Ovary (tissue), 9 donors: ENCODE data around the gene DAZAP2. TPM values are rescaled to one million over a fixed set of nuclear protein-coding genes. Genes with fewer than 3 reads are reported as not detected.
"Not testable (repeated sequence)": the region's sequence is repeated elsewhere in the genome, so short reads cannot be mapped to it uniquely, and the experiment has no call there.

Experiments
- DNase-seq, 5 donors: peaks; one replicate each; pipeline ENCODE4 v3.0.0-alpha.2; 2019 to 2020
- H3K27ac ChIP-seq, 2 donors: fragments of 200-600 bp; one replicate each; pipeline versions ENCODE4 v1.5.1 to v1.8.0; 2019 to 2022
- H3K27me3 ChIP-seq: fragments of 200-600 bp; one replicate; pipeline ENCODE4 v1.8.0; 2022
- H3K36me3 ChIP-seq: fragments of 200-600 bp; sonication (generic); one replicate; pipeline ENCODE4 v1.5.1; 2019
- H3K4me1 ChIP-seq: one replicate; pipeline ENCODE4 v1.8.1; 2013; ENCODE audit warnings: mild to moderate bottlenecking, moderate library complexity; ENCODE audit not compliant: insufficient read depth
- H3K4me3 ChIP-seq: fragments of 200-600 bp; sonication (generic); one replicate; pipeline ENCODE4 v1.5.1; 2017
- H3K9me3 ChIP-seq, 2 donors: fragments of 200-600 bp in 1 of 2; sonication (generic) in 1 of 2; one replicate each; pipeline versions ENCODE4 v1.5.1 to v1.8.1; 2013 to 2019; ENCODE audit warnings: mild to moderate bottlenecking in 1 of 2, moderate library complexity in 1 of 2
- CTCF ChIP-seq, 3 donors: fragments of 450-650 bp in 2 of 3; fragments of 200-600 bp in 1 of 3; IDR thresholded peaks; one replicate each; pipeline versions ENCODE4 v1.5.1 to v1.8.0; 2016 to 2022; ENCODE audit warnings: antibody characterized with exemption in 3 of 3, mild to moderate bottlenecking in 1 of 3
- EP300 ChIP-seq: sonication (generic); formaldehyde crosslinking; IDR thresholded peaks from one replicate; pipeline ENCODE4 v1.6.1; 2017; ENCODE audit warnings: antibody characterized with exemption
- POLR2A ChIP-seq: fragments of 450-650 bp; IDR thresholded peaks from one replicate; pipeline ENCODE4 v1.6.1; 2017; ENCODE audit warnings: antibody characterized with exemption, mild to moderate bottlenecking, moderate library complexity
- WGBS, 3 donors: extraction: QIAGEN DNeasy Blood & Tissue Kit in 1 of 3; methylation state at CpG; one replicate each; pipeline versions ENCODE4 v1.1.5 to v1.1.7; 2013 to 2017; 5-methylcytosine and 5-hydroxymethylcytosine counted together
- intact Hi-C, 4 donors: fragments of 100-400 bp; cut with DNase I; formaldehyde crosslinking; loops; one replicate each; pipeline versions ENCODE4 v1.11.0 to v1.15.1; 2022 to 2023
- polyA plus RNA-seq, 2 donors: library from polyadenylated mRNA; stranded (reverse); fragments of 200-250 nt in 1 of 2; fragments of 350-450 nt in 1 of 2; fragmentation: Illumina TruSeq in 1 of 2; extraction: RNeasy Lipid Tissue Mini Kit (QIAGEN cat#74804) in 1 of 2; gene quantifications; one replicate each; pipeline ENCODE4 v1.2.3, GENCODE V29; 2013 to 2014
- total RNA-seq, 7 donors: library from RNA; depleted of rRNA in 2 of 7; stranded (reverse); fragments of >200 nt in 2 of 7; fragmentation: NEBNext Ultra II Directional in 3 of 7; extraction: Animal tissue kit (Norgen Biotek cat#: 25700) in 3 of 7; gene quantifications; one replicate each; pipeline versions ENCODE4 v1.1.0 to v1.2.4, GENCODE V29; 2016 to 2023
- donor health status: DM: no; HTN: no; CAD: no; lungs with moderate emphysema.
- donor health status: DM: no; HTN: no; CAD: no.
- donor health status: Bipolar disorder and iron deficiency.
- donor health status: DM: yes; HTN: yes; CAD: no.
- donor health status: DM: no; HTN: no; CAD: no.
- donor health status: DM: yes; HTN: yes; CAD: no.

Gene DAZAP2
- total and polyA plus RNA-seq, 9 donors: 123 to 323 (median 156) TPM

- Histone ChIP-seq H3K4me1 (peaks cover 1% of the 10 kb centered on the region), H3K27me3 (no peaks in the 10 kb centered on the region), H3K4me3 (no peak overlapping the region), H3K27ac (no peak overlapping the region), H3K9me3 (no peaks in the 10 kb centered on the region), H3K36me3 (no peaks in the 10 kb centered on the region)
- DNase-seq: no peak
- TF ChIP-seq CTCF (IDR thresholded peaks at IDR 0.05) (no peak), POLR2A (no peak), EP300 (no peak)
- intact Hi-C loops: no loop called here
- WGBS, 3 donors: 53 to 62% (median 56%) methylated on average over 9 of the region's 9 CpGs
These were observed 32.4 kb downstream of the DAZAP2 start for GRCh38 chr12:51270951-51271518.

GRCh38 chr12:51272810-51273209 lies 34.2 kb downstream of the DAZAP2 start:
- H3K27me3 ChIP-seq, intact Hi-C loops, H3K4me3 ChIP-seq, H3K27ac ChIP-seq, H3K36me3 ChIP-seq, H3K9me3 ChIP-seq, DNase-seq, H3K4me1 ChIP-seq: not testable (repeated sequence)
- 89 to 92% (median 92%) methylated on average over 7 of the region's 7 CpGs for WGBS, 3 donors

- no peak for TF ChIP-seq CTCF (IDR thresholded peaks at IDR 0.05)
- TF ChIP-seq POLR2A: no peak
- TF ChIP-seq EP300: no peak
- H3K4me3 ChIP-seq: no peak overlapping the region
- no peak overlapping the region for H3K27ac ChIP-seq
- DNase-seq: no peak
- H3K4me1 ChIP-seq: peaks cover 1% of the 10 kb centered on the region
- H3K9me3 ChIP-seq: no peaks in the 10 kb centered on the region
- 59 to 74% (median 62%) methylated on average over 1 of the region's 1 CpG for WGBS, 3 donors
- no peaks in the 10 kb centered on the region for H3K36me3 ChIP-seq
- intact Hi-C loops: no loop called here
- no peaks in the 10 kb centered on the region for H3K27me3 ChIP-seq
These were observed 36.5 kb downstream of the DAZAP2 start for GRCh38 chr12:51275088-51275487.

GRCh38 chr12:51281202-51281924 lies 42.7 kb downstream of the DAZAP2 start:
- Histone ChIP-seq H3K9me3 (no peaks in the 10 kb centered on the region), H3K4me3 (no peak overlapping the region), H3K27me3 (no peaks in the 10 kb centered on the region), H3K36me3 (no peaks in the 10 kb centered on the region), H3K27ac (no peak overlapping the region), H3K4me1 (no peaks in the 10 kb centered on the region)
- DNase-seq: no peak
- TF ChIP-seq POLR2A (no peak), EP300 (no peak), CTCF (IDR thresholded peaks at IDR 0.05) (no peak)
- intact Hi-C loops: no loop called here
- WGBS, 3 donors: 75 to 85% (median 85%) methylated on average over 4 of the region's 4 CpGs

- Histone ChIP-seq H3K9me3 (no peaks in the 10 kb centered on the region), H3K36me3 (no peaks in the 10 kb centered on the region), H3K4me3 (no peak overlapping the region), H3K27me3 (no peaks in the 10 kb centered on the region), H3K4me1 (no peaks in the 10 kb centered on the region), H3K27ac (no peak overlapping the region)
- DNase-seq: no peak
- intact Hi-C loops: no loop called here
- WGBS, 3 donors: 43 to 62% (median 48%) methylated on average over 1 of the region's 1 CpG
- TF ChIP-seq EP300 (no peak), POLR2A (no peak), CTCF (IDR thresholded peaks at IDR 0.05) (no peak)
These were observed 47.2 kb downstream of the DAZAP2 start for GRCh38 chr12:51285843-51286242.

- intact Hi-C loops, DNase-seq, H3K9me3 ChIP-seq, H3K36me3 ChIP-seq, H3K27ac ChIP-seq, H3K4me3 ChIP-seq, H3K4me1 ChIP-seq, H3K27me3 ChIP-seq: not testable (repeated sequence)
- 84 to 86% (median 86%) methylated on average over 9 of the region's 9 CpGs for WGBS, 3 donors
These were observed 53.2 kb downstream of the DAZAP2 start for GRCh38 chr12:51291603-51292513.
